ENCODE data around the gene ASB17. TPM values are rescaled to one million over a fixed set of nuclear protein-coding genes. Genes with fewer than 3 reads are reported as not detected.
"Not testable (repeated sequence)": the region's sequence is repeated elsewhere in the genome, so short reads cannot be mapped to it uniquely, and the experiment has no call there.

Gene ASB17
- not detected in 2 replicates for total RNA-seq

GRCh38 chr1:75932304-75932703 lies at the start of gene ASB17:
ASB17 (minus strand) TSS chr1:75932404; CDS start chr1:75932291, 113 bp downstream.
- no peak for DNase-seq (ENCODE audit: low read depth, low spot score)

GRCh38 chr1:75980972-75981897 lies 49.0 kb upstream of the ASB17 start:
- DNase-seq (ENCODE audit: low read depth, low spot score): no peak

- DNase-seq (ENCODE audit: low read depth, low spot score): no peak
Measured at GRCh38 chr1:75970631-75971030, 38.4 kb upstream of the ASB17 start.

GRCh38 chr1:75969550-75969949 lies 37.3 kb upstream of the ASB17 start:
- DNase-seq (ENCODE audit: low read depth, low spot score): no peak

GRCh38 chr1:75967719-75968118 lies 35.5 kb upstream of the ASB17 start:
- no peak for DNase-seq (ENCODE audit: low read depth, low spot score)

GRCh38 chr1:75964760-75965408 lies 32.7 kb upstream of the ASB17 start:
- no peak for DNase-seq (ENCODE audit: low read depth, low spot score)

- not testable (repeated sequence) for DNase-seq (ENCODE audit: low read depth, low spot score)
Measured at GRCh38 chr1:75964110-75964759, 32.0 kb upstream of the ASB17 start.

GRCh38 chr1:75954586-75954985 lies 22.4 kb upstream of the ASB17 start:
- no peak for DNase-seq (ENCODE audit: low read depth, low spot score)

GRCh38 chr1:75953461-75953860 lies 21.3 kb upstream of the ASB17 start:
- DNase-seq (ENCODE audit: low read depth, low spot score): no peak

GRCh38 chr1:75952016-75952415 lies 19.8 kb upstream of the ASB17 start:
- DNase-seq (ENCODE audit: low read depth, low spot score): no peak

- no peak for DNase-seq (ENCODE audit: low read depth, low spot score)
Measured at GRCh38 chr1:75950176-75950575, 18.0 kb upstream of the ASB17 start.

GRCh38 chr1:75943037-75943436 lies 10.8 kb upstream of the ASB17 start:
- DNase-seq (ENCODE audit: low read depth, low spot score): peak; percentile 41

GRCh38 chr1:75937034-75937433 lies 4.8 kb upstream of the ASB17 start:
- DNase-seq (ENCODE audit: low read depth, low spot score): no peak

- no peak for DNase-seq (ENCODE audit: low read depth, low spot score)
Measured at GRCh38 chr1:75922698-75923097, 9.5 kb downstream of the ASB17 start.

- no peak for DNase-seq (ENCODE audit: low read depth, low spot score)
Measured at GRCh38 chr1:75916834-75917233, 15.4 kb downstream of the ASB17 start.

- no peak for DNase-seq (ENCODE audit: low read depth, low spot score)
Measured at GRCh38 chr1:75908717-75909152, 23.5 kb downstream of the ASB17 start.

GRCh38 chr1:75901371-75901770 lies 30.8 kb downstream of the ASB17 start:
- DNase-seq (ENCODE audit: low read depth, low spot score): no peak

GRCh38 chr1:75884437-75884836 lies 47.8 kb downstream of the ASB17 start:
- DNase-seq (ENCODE audit: low read depth, low spot score): no peak

GRCh38 chr1:75879985-75880384 lies 52.2 kb downstream of the ASB17 start:
- DNase-seq (ENCODE audit: low read depth, low spot score): no peak

- no peak for DNase-seq (ENCODE audit: low read depth, low spot score)
Measured at GRCh38 chr1:75870951-75871350, 61.3 kb downstream of the ASB17 start.
